ENCODE data around the gene ATXN2.

The ATXN2 gene

DNA sequence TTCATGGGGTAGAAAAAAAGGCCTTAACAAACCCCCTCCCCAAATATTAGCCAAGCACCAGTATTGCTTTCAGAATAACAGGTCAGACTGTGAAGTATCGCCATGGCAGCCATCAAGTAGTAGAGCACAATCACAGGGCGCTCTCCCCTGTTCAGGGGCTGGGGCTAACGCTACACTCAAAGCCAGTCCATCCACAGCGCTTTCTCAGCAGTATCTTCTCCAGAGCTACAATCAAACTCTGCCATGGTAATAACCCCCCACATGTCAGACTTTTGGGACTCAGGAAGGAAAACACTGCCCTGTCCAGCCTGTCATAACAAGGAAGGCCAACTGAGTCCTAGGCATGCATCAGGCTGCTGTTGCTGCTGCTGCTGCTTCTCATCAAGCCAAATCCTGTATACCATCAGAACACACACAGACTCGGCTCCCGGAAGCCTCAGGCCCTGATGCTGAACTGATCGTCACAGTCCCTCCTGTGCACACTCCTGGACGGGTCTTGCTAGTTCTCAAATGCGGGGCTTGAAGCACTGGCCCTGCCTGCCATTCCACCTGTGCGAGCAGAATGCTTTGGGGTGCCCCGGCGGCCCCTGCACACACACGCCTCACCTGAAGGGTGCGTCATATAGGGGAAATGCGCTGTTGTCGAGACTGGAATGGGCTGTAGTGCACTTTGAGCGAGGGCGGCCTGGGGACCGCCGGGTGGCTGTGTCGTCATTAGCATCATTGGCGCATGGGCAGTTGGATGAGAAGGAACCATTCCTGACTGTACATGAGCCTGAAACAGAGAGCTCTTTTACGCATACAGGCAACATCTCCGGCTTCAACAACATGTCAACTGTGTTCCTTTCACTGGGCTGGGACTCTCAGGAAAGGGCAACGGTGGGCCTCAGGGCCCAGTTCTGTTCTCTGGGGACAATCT lies 145.8 kb downstream of the ATXN2 start:
- H3K79me1 ChIP-seq (ENCODE audit: low read depth, low read length): no peaks in the 10 kb centered on the region
- H3K18ac ChIP-seq (ENCODE audit: low read length): no peak overlapping the region
- peaks cover 42 to 96% of the 10 kb centered on the region in 2 donors for H3K36me3 ChIP-seq (replicated peaks in 1 of 2; ENCODE audit: control insufficient read depth in 2 of 2, insufficient read depth in 2 of 2, low read length in 2 of 2)
- H2AFZ ChIP-seq (ENCODE audit: low read length): no peak overlapping the region
- no peak overlapping the region for H3K9ac ChIP-seq (ENCODE audit: low read depth, low read length, poor library complexity)
- no peaks in the 10 kb centered on the region for H3K27me3 ChIP-seq (ENCODE audit: control insufficient read depth in 3 of 3, insufficient read depth in 3 of 3, low read depth in 1 of 3, low read length in 3 of 3)
- WGBS, 2 donors (ENCODE audit: extremely low coverage in 2 of 2, insufficient read length in 2 of 2, insufficient replicate concordance in 1 of 2): no CpG with 5 or more reads among the region's 25 CpGs
- no peak for DNase-seq (ENCODE audit: low spot score)
- H2BK12ac ChIP-seq (ENCODE audit: low read length): no peak overlapping the region
- no peaks in the 10 kb centered on the region for H3K4me1 ChIP-seq (ENCODE audit: control insufficient read depth in 2 of 2, insufficient read depth in 1 of 2, low read depth in 1 of 2, low read length in 2 of 2)
- H3K4ac ChIP-seq (ENCODE audit: low read length): no peak overlapping the region
- H3K23ac ChIP-seq (ENCODE audit: low read depth, low read length, poor library complexity): no peak overlapping the region
- no peak overlapping the region for H2AK5ac ChIP-seq (ENCODE audit: low read depth, low read length)
- no peak overlapping the region for H3K14ac ChIP-seq (ENCODE audit: low read length)
- peaks cover 0 to 3% of the 10 kb centered on the region in 2 donors for H3K9me3 ChIP-seq (replicated peaks in 1 of 2; ENCODE audit: control insufficient read depth in 2 of 2, insufficient read depth in 1 of 2, low read depth in 1 of 2, low read length in 2 of 2)
- H3K4me2 ChIP-seq (ENCODE audit: insufficient read depth, low read length, poor library complexity, severe bottlenecking): no peak overlapping the region
- no peak overlapping the region for H2BK15ac ChIP-seq (ENCODE audit: low read length)
- no peak overlapping the region for H2BK5ac ChIP-seq (ENCODE audit: low read length)
- H4K8ac ChIP-seq (ENCODE audit: low read depth, low read length): no peak overlapping the region
- H3K4me3 ChIP-seq (ENCODE audit: low read length in 2 of 2): no peak overlapping the region
- no peak overlapping the region for H3K27ac ChIP-seq (replicated peaks; ENCODE audit: low read length)
- no peak overlapping the region for H4K91ac ChIP-seq (ENCODE audit: low read depth, low read length, poor library complexity)
- no peak overlapping the region for H2BK120ac ChIP-seq (ENCODE audit: low read depth, low read length)

DNA sequence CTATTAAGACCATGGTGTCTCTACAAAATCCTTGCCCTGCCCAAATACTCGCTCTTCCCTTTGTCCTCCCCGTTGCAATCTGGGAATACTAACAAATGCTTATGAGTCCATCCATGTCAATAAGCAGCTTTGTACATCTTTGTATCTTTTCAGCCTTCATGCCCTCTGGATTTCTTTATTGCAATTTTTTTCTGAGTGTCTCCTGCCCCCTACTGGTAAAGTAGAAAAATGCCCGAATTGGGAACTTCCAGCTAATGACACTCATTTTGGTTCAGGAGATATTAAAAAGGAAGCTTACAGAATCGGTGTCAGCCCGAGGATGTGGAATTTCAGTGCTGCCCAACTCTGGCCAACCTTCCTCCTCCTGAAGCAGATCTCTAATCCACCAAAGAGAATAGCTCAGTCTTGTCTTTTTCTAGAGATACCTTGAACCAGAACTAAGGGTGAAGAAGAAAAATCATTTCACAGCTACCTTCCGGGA lies 147.4 kb downstream of the ATXN2 start:
- Histone ChIP-seq H2AK5ac (ENCODE audit: low read depth, low read length) (no peak overlapping the region), H2BK120ac (ENCODE audit: low read depth, low read length) (no peak overlapping the region), H4K91ac (ENCODE audit: low read depth, low read length, poor library complexity) (no peak overlapping the region), H3K4ac (ENCODE audit: low read length) (no peak overlapping the region), H3K9me3 (replicated peaks in 1 of 2; ENCODE audit: control insufficient read depth in 2 of 2, insufficient read depth in 1 of 2, low read depth in 1 of 2, low read length in 2 of 2) (no peaks in the 10 kb centered on the region), H3K27ac (replicated peaks; ENCODE audit: low read length) (no peak overlapping the region), H3K36me3 (replicated peaks in 1 of 2; ENCODE audit: control insufficient read depth in 2 of 2, insufficient read depth in 2 of 2, low read length in 2 of 2) (peaks cover 45 to 99% of the 10 kb centered on the region in 2 donors), H2BK15ac (ENCODE audit: low read length) (no peak overlapping the region), H2AFZ (ENCODE audit: low read length) (no peak overlapping the region), H3K23ac (ENCODE audit: low read depth, low read length, poor library complexity) (no peak overlapping the region), H4K8ac (ENCODE audit: low read depth, low read length) (no peak overlapping the region), H2BK12ac (ENCODE audit: low read length) (no peak overlapping the region), H3K4me2 (ENCODE audit: insufficient read depth, low read length, poor library complexity, severe bottlenecking) (no peak overlapping the region), H3K18ac (ENCODE audit: low read length) (no peak overlapping the region), H3K14ac (ENCODE audit: low read length) (no peak overlapping the region), H3K79me1 (ENCODE audit: low read depth, low read length) (peaks cover 2% of the 10 kb centered on the region), H3K4me3 (ENCODE audit: low read length in 2 of 2) (no peak overlapping the region), H3K9ac (ENCODE audit: low read depth, low read length, poor library complexity) (no peak overlapping the region), H3K27me3 (ENCODE audit: control insufficient read depth in 3 of 3, insufficient read depth in 3 of 3, low read depth in 1 of 3, low read length in 3 of 3) (no peaks in the 10 kb centered on the region), H3K4me1 (ENCODE audit: control insufficient read depth in 2 of 2, insufficient read depth in 1 of 2, low read depth in 1 of 2, low read length in 2 of 2) (no peaks in the 10 kb centered on the region), H2BK5ac (ENCODE audit: low read length) (no peak overlapping the region)
- peak; percentile 23 for DNase-seq (ENCODE audit: low spot score)
- WGBS, 2 donors (ENCODE audit: extremely low coverage in 2 of 2, insufficient read length in 2 of 2, insufficient replicate concordance in 1 of 2): no CpG with 5 or more reads among the region's 6 CpGs

DNA sequence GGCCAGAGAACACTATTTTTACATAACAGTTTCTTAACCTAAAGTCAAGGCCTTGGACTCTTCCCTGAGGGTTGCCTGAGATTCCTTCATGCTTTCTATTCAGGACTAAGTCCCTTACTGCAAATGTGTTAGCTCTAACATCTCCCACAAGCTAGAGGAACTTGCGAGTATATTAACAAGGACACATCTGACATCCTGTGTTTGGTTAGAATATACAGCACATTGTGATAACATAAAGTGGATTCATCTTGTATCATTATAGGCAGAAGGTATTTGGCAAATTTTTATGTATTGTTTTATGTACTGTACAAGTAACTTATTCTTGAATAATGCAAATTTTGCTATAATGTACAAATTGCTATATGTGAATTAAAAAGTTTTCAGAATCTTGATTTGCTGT lies 147.9 kb downstream of the ATXN2 start:
- Histone ChIP-seq H3K4me1 (ENCODE audit: control insufficient read depth in 2 of 2, insufficient read depth in 1 of 2, low read depth in 1 of 2, low read length in 2 of 2) (peaks cover under 1% of the 10 kb centered on the region in 2 donors), H2BK12ac (ENCODE audit: low read length) (no peak overlapping the region), H2AK5ac (ENCODE audit: low read depth, low read length) (no peak overlapping the region), H3K18ac (ENCODE audit: low read length) (no peak overlapping the region), H3K4me2 (ENCODE audit: insufficient read depth, low read length, poor library complexity, severe bottlenecking) (no peak overlapping the region), H2BK15ac (ENCODE audit: low read length) (no peak overlapping the region), H4K8ac (ENCODE audit: low read depth, low read length) (no peak overlapping the region), H3K4ac (ENCODE audit: low read length) (no peak overlapping the region), H2BK120ac (ENCODE audit: low read depth, low read length) (no peak overlapping the region), H2AFZ (ENCODE audit: low read length) (no peak overlapping the region), H3K23ac (ENCODE audit: low read depth, low read length, poor library complexity) (no peak overlapping the region), H4K91ac (ENCODE audit: low read depth, low read length, poor library complexity) (no peak overlapping the region), H3K9me3 (replicated peaks in 1 of 2; ENCODE audit: control insufficient read depth in 2 of 2, insufficient read depth in 1 of 2, low read depth in 1 of 2, low read length in 2 of 2) (no peaks in the 10 kb centered on the region), H3K36me3 (replicated peaks in 1 of 2; ENCODE audit: control insufficient read depth in 2 of 2, insufficient read depth in 2 of 2, low read length in 2 of 2) (peaks cover 49 to 100% of the 10 kb centered on the region in 2 donors), H3K27me3 (ENCODE audit: control insufficient read depth in 3 of 3, insufficient read depth in 3 of 3, low read depth in 1 of 3, low read length in 3 of 3) (no peaks in the 10 kb centered on the region), H3K27ac (replicated peaks; ENCODE audit: low read length) (no peak overlapping the region), H3K4me3 (ENCODE audit: low read length in 2 of 2) (no peak overlapping the region), H3K9ac (ENCODE audit: low read depth, low read length, poor library complexity) (no peak overlapping the region), H3K79me1 (ENCODE audit: low read depth, low read length) (peaks cover 2% of the 10 kb centered on the region), H3K14ac (ENCODE audit: low read length) (no peak overlapping the region), H2BK5ac (ENCODE audit: low read length) (no peak overlapping the region)
- no CpG with 5 or more reads among the region's 1 CpG for WGBS, 2 donors (ENCODE audit: extremely low coverage in 2 of 2, insufficient read length in 2 of 2, insufficient replicate concordance in 1 of 2)
- no peak for DNase-seq (ENCODE audit: low spot score)

DNA sequence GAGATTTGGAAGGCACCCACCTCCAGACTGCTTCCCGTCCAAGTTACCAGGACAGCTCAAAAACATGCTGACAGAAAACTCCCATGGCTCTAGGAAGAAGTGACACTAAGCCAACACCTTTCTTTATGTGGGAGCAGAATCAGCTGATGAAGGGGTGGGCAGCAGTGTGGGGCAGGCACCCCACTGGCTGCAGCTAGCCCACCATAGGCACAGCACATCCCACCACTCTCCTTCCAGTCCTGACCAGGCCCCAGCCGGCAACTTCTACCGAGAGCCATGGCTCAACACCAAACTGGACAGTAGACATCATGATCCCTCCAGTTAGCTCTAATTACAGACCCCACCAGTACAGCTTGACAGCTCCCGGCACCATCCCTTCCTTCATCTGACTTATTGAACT lies 148.4 kb downstream of the ATXN2 start:
- H3K4ac ChIP-seq (ENCODE audit: low read length): no peak overlapping the region
- H3K4me3 ChIP-seq (ENCODE audit: low read length in 2 of 2): peak overlapping the region in 1 of 2 donors; percentile 53
- no peak overlapping the region for H4K8ac ChIP-seq (ENCODE audit: low read depth, low read length)
- no peak overlapping the region for H2BK12ac ChIP-seq (ENCODE audit: low read length)
- no peak overlapping the region for H3K9ac ChIP-seq (ENCODE audit: low read depth, low read length, poor library complexity)
- H3K79me1 ChIP-seq (ENCODE audit: low read depth, low read length): peaks cover 2% of the 10 kb centered on the region
- DNase-seq (ENCODE audit: low spot score): no peak
- no peak overlapping the region for H4K91ac ChIP-seq (ENCODE audit: low read depth, low read length, poor library complexity)
- H3K4me2 ChIP-seq (ENCODE audit: insufficient read depth, low read length, poor library complexity, severe bottlenecking): no peak overlapping the region
- H3K18ac ChIP-seq (ENCODE audit: low read length): no peak overlapping the region
- H2AK5ac ChIP-seq (ENCODE audit: low read depth, low read length): no peak overlapping the region
- no CpG with 5 or more reads among the region's 4 CpGs for WGBS, 2 donors (ENCODE audit: extremely low coverage in 2 of 2, insufficient read length in 2 of 2, insufficient replicate concordance in 1 of 2)
- no peak overlapping the region for H2BK120ac ChIP-seq (ENCODE audit: low read depth, low read length)
- no peak overlapping the region for H2BK5ac ChIP-seq (ENCODE audit: low read length)
- H3K23ac ChIP-seq (ENCODE audit: low read depth, low read length, poor library complexity): peak overlapping the region; percentile 31
- H3K36me3 ChIP-seq (replicated peaks in 1 of 2; ENCODE audit: control insufficient read depth in 2 of 2, insufficient read depth in 2 of 2, low read length in 2 of 2): peaks cover 46 to 100% of the 10 kb centered on the region in 2 donors
- H3K27me3 ChIP-seq (ENCODE audit: control insufficient read depth in 3 of 3, insufficient read depth in 3 of 3, low read depth in 1 of 3, low read length in 3 of 3): no peaks in the 10 kb centered on the region
- H2BK15ac ChIP-seq (ENCODE audit: low read length): no peak overlapping the region
- H3K27ac ChIP-seq (replicated peaks; ENCODE audit: low read length): no peak overlapping the region
- no peak overlapping the region for H3K14ac ChIP-seq (ENCODE audit: low read length)
- H2AFZ ChIP-seq (ENCODE audit: low read length): no peak overlapping the region
- H3K4me1 ChIP-seq (ENCODE audit: control insufficient read depth in 2 of 2, insufficient read depth in 1 of 2, low read depth in 1 of 2, low read length in 2 of 2): peaks cover 4 to 5% of the 10 kb centered on the region in 2 donors
- H3K9me3 ChIP-seq (replicated peaks in 1 of 2; ENCODE audit: control insufficient read depth in 2 of 2, insufficient read depth in 1 of 2, low read depth in 1 of 2, low read length in 2 of 2): no peaks in the 10 kb centered on the region
